ENCODE measurements around the gene TMUB1.

The TMUB1 gene
- 42.4 reads per million, percentile 65 among the genes with 10 or more reads in this experiment for total RNA-seq

GRCh38 chr7:151083071-151083823 is at the start of gene TMUB1:
TSS of gene TMUB1 (minus strand) at chr7:151083493. CDS start at chr7:151082563, 930 bp downstream.
- DNase-seq, result peak; percentile 90

- no peak for DNase-seq
These were observed 49.3 kb upstream of the TMUB1 start for GRCh38 chr7:151132461-151133205.

GRCh38 chr7:151131592-151132293 is 48.5 kb upstream of the TMUB1 start:
- DNase-seq, result no peak

- no peak for DNase-seq
These were observed 47.9 kb upstream of the TMUB1 start for GRCh38 chr7:151131224-151131591.

GRCh38 chr7:151130741-151131157 is 47.5 kb upstream of the TMUB1 start:
- no peak for DNase-seq

- DNase-seq, result no peak
These were observed 46.8 kb upstream of the TMUB1 start for GRCh38 chr7:151129960-151130591.

GRCh38 chr7:151129117-151129959 is 46.0 kb upstream of the TMUB1 start:
- DNase-seq, result no peak

GRCh38 chr7:151128716-151129115 is 45.4 kb upstream of the TMUB1 start:
- no peak for DNase-seq

- DNase-seq, result no peak
These were observed 44.9 kb upstream of the TMUB1 start for GRCh38 chr7:151128144-151128543.

- DNase-seq, result no peak
These were observed 43.3 kb upstream of the TMUB1 start for GRCh38 chr7:151126491-151127137.

GRCh38 chr7:151125846-151126481 is 42.7 kb upstream of the TMUB1 start:
- DNase-seq, result no peak

- DNase-seq, result no peak
These were observed 42.2 kb upstream of the TMUB1 start for GRCh38 chr7:151125470-151125845.

- no peak for DNase-seq
These were observed 41.7 kb upstream of the TMUB1 start for GRCh38 chr7:151124899-151125399.

- no peak for DNase-seq
These were observed 41.2 kb upstream of the TMUB1 start for GRCh38 chr7:151124481-151124880.

GRCh38 chr7:151123822-151124464 is 40.6 kb upstream of the TMUB1 start:
- DNase-seq, result peak; percentile 83

- no peak for DNase-seq
These were observed 40.0 kb upstream of the TMUB1 start for GRCh38 chr7:151123158-151123821.

GRCh38 chr7:151122796-151123157 is 39.5 kb upstream of the TMUB1 start:
- DNase-seq, result no peak

GRCh38 chr7:151122276-151122675 is 39.0 kb upstream of the TMUB1 start:
- DNase-seq, result no peak

GRCh38 chr7:151121380-151122170 is 38.3 kb upstream of the TMUB1 start:
- no peak for DNase-seq

Data from effector CD4-positive, alpha-beta T cell (primary cell).